Measurements from ENCODE around the gene ARHGEF1. TPM values are rescaled to one million over a fixed set of nuclear protein-coding genes. Genes with fewer than 3 reads are reported as not detected.

Gene ARHGEF1
- polyA plus RNA-seq, 1 donor (not counting 4 experiments of a cell fraction or from before 2014, with no cell fraction given), result 30.5 TPM

- Histone ChIP-seq H3K4me2 (ENCODE audit: control insufficient read depth, extremely low read depth, insufficient read depth, low read depth, low read length) (no peak overlapping the region), H4K20me1 (ENCODE audit: control insufficient read depth, extremely low read depth, insufficient read depth, low read length) (peaks cover 13% of the 10 kb centered on the region), H3K9me1 (ENCODE audit: control insufficient read depth, extremely low read depth, insufficient read depth, low read length) (no peaks in the 10 kb centered on the region), H2AFZ (ENCODE audit: control insufficient read depth, low read length) (no peak overlapping the region), H3K4me3 (ENCODE audit: control insufficient read depth in 2 of 3, extremely low read depth in 1 of 3, insufficient read depth in 2 of 3, low read depth in 1 of 3, low read length in 3 of 3) (peak overlapping the region in 1 of 3 experiments; percentile 4), H3K27ac (ENCODE audit: control insufficient read depth, insufficient read depth, low read length) (no peak overlapping the region), H3K9ac (ENCODE audit: control insufficient read depth, extremely low read depth, insufficient read depth, low read length) (no peak overlapping the region), H3K79me2 (ENCODE audit: control insufficient read depth, insufficient read depth, low read length) (no peaks in the 10 kb centered on the region), H3K4me1 (ENCODE audit: control insufficient read depth, extremely low read depth, insufficient read depth, low read length) (no peaks in the 10 kb centered on the region), H3K27me3 (ENCODE audit: control insufficient read depth, extremely low read depth, insufficient read depth, low read length) (peaks cover 80% of the 10 kb centered on the region), H3K36me3 (ENCODE audit: control insufficient read depth in 2 of 2, extremely low read depth in 1 of 2, insufficient read depth in 2 of 2, low read length in 2 of 2) (no peaks in the 10 kb centered on the region), H3K9me3 (ENCODE audit: control insufficient read depth, low read depth, low read length) (peaks cover 4% of the 10 kb centered on the region)
- DNase-seq (ENCODE audit: low read depth, low spot score), result no peak
- peak; percentile 99 for TF ChIP-seq EZH2 (IDR thresholded peaks at IDR 0.05; ENCODE audit: low read length)
- TF ChIP-seq, protein P1, sequence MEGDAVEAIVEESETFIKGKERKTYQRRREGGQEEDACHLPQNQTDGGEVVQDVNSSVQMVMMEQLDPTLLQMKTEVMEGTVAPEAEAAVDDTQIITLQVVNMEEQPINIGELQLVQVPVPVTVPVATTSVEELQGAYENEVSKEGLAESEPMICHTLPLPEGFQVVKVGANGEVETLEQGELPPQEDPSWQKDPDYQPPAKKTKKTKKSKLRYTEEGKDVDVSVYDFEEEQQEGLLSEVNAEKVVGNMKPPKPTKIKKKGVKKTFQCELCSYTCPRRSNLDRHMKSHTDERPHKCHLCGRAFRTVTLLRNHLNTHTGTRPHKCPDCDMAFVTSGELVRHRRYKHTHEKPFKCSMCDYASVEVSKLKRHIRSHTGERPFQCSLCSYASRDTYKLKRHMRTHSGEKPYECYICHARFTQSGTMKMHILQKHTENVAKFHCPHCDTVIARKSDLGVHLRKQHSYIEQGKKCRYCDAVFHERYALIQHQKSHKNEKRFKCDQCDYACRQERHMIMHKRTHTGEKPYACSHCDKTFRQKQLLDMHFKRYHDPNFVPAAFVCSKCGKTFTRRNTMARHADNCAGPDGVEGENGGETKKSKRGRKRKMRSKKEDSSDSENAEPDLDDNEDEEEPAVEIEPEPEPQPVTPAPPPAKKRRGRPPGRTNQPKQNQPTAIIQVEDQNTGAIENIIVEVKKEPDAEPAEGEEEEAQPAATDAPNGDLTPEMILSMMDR (optimal IDR thresholded peaks at IDR 0.05 in 1 of 3, IDR thresholded peaks at IDR 0.05 in 1 of 3, conservative IDR thresholded peaks at IDR 0.05 in 1 of 3; ENCODE audit: extremely low read depth in 1 of 3, insufficient read depth in 2 of 3, low read length in 3 of 3), result no peak
- no peak for FAIRE-seq
- dilution Hi-C loops (cut with MboI; ENCODE audit: extremely low pct_ligation_motif_present, low sequenced_read_pairs), result no loop called here
Measured at GRCh38 chr19:41915021-41915775, 32.2 kb downstream of the ARHGEF1 start.

- no peak for DNase-seq (ENCODE audit: low read depth, low spot score)
- peaks cover 9% of the 10 kb centered on the region for H4K20me1 ChIP-seq (ENCODE audit: control insufficient read depth, extremely low read depth, insufficient read depth, low read length)
- no peak overlapping the region for H3K4me3 ChIP-seq (ENCODE audit: control insufficient read depth in 2 of 3, extremely low read depth in 1 of 3, insufficient read depth in 2 of 3, low read depth in 1 of 3, low read length in 3 of 3)
- H3K79me2 ChIP-seq (ENCODE audit: control insufficient read depth, insufficient read depth, low read length), result no peaks in the 10 kb centered on the region
- H3K9me1 ChIP-seq (ENCODE audit: control insufficient read depth, extremely low read depth, insufficient read depth, low read length), result no peaks in the 10 kb centered on the region
- dilution Hi-C loops (cut with MboI; ENCODE audit: extremely low pct_ligation_motif_present, low sequenced_read_pairs), result no loop called here
- no peak for FAIRE-seq
- no peaks in the 10 kb centered on the region for H3K36me3 ChIP-seq (ENCODE audit: control insufficient read depth in 2 of 2, extremely low read depth in 1 of 2, insufficient read depth in 2 of 2, low read length in 2 of 2)
- H3K9ac ChIP-seq (ENCODE audit: control insufficient read depth, extremely low read depth, insufficient read depth, low read length), result no peak overlapping the region
- no peaks in the 10 kb centered on the region for H3K4me1 ChIP-seq (ENCODE audit: control insufficient read depth, extremely low read depth, insufficient read depth, low read length)
- no peak overlapping the region for H2AFZ ChIP-seq (ENCODE audit: control insufficient read depth, low read length)
- no peak for TF ChIP-seq EZH2 (IDR thresholded peaks at IDR 0.05; ENCODE audit: low read length)
- TF ChIP-seq, protein P1 (optimal IDR thresholded peaks at IDR 0.05 in 1 of 3, IDR thresholded peaks at IDR 0.05 in 1 of 3, conservative IDR thresholded peaks at IDR 0.05 in 1 of 3; ENCODE audit: extremely low read depth in 1 of 3, insufficient read depth in 2 of 3, low read length in 3 of 3), result no peak
- H3K4me2 ChIP-seq (ENCODE audit: control insufficient read depth, extremely low read depth, insufficient read depth, low read depth, low read length), result no peak overlapping the region
- H3K27me3 ChIP-seq (ENCODE audit: control insufficient read depth, extremely low read depth, insufficient read depth, low read length), result peaks cover 80% of the 10 kb centered on the region
- H3K9me3 ChIP-seq (ENCODE audit: control insufficient read depth, low read depth, low read length), result peaks cover 8% of the 10 kb centered on the region
- H3K27ac ChIP-seq (ENCODE audit: control insufficient read depth, insufficient read depth, low read length), result no peak overlapping the region
Measured at GRCh38 chr19:41915776-41916414, 32.9 kb downstream of the ARHGEF1 start.
